Measurements from ENCODE around the gene SH3RF1.

GRCh38 chr4:169132561-169133305 lies 138.0 kb downstream of the SH3RF1 start:
- TF ChIP-seq EZH2 (IDR thresholded peaks at IDR 0.05; ENCODE audit: borderline replicate concordance, low read depth, low read length, severe bottlenecking): no peak
- TF ChIP-seq CTCF (IDR thresholded peaks at IDR 0.05; ENCODE audit: borderline replicate concordance, extremely low read depth, low read length, poor library complexity, severe bottlenecking): no peak

All from DND-41 (cell line).